HL-60 (cell line): ENCODE results near the gene FARS2.
A peak's percentile ranks its signal among the peaks of the same experiment; 100 is the strongest.

Experiments used
- DNase-seq, 2 experiments: peaks; one replicate each; pipeline ENCODE4 v3.0.0-alpha.2; 2010 to 2020; ENCODE audit warnings: low read depth in 1 of 2, low spot score in 1 of 2
- H3K27ac ChIP-seq: fragments of 250-450 bp; sonication (Bioruptor Pico); replicated peaks from 2 replicates; pipeline ENCODE4 v1.5.1; 2020; ENCODE audit warnings: mild to moderate bottlenecking, moderate library complexity
- H3K27me3 ChIP-seq: fragments of 250-450 bp; sonication (Bioruptor Pico); 2 replicates; pipeline ENCODE4 v1.5.1; 2021; ENCODE audit warnings: mild to moderate bottlenecking, moderate library complexity; ENCODE audit not compliant: insufficient read depth, poor library complexity, severe bottlenecking
- H3K4me3 ChIP-seq: replicated peaks from 2 replicates; pipeline ENCODE4 v1.5.1; 2011; ENCODE audit warnings: mild to moderate bottlenecking, control low read depth, low read length; ENCODE audit not compliant: insufficient read depth
- CTCF ChIP-seq: IDR thresholded peaks from one replicate; pipeline ENCODE4 v1.5.1; 2011; ENCODE audit warnings: low read length, control low read depth, inconsistent platforms; ENCODE audit not compliant: insufficient read depth
- GABPA ChIP-seq: IDR thresholded peaks from 2 replicates; pipeline ENCODE4 v1.6.1; 2012; ENCODE audit warnings: low read depth
- POLR2AphosphoS5 ChIP-seq: IDR thresholded peaks from 2 replicates; pipeline ENCODE4 v1.6.1; 2012; ENCODE audit warnings: low read depth
- SPI1 ChIP-seq: IDR thresholded peaks from 2 replicates; pipeline ENCODE4 v1.6.1; 2012; ENCODE audit warnings: low read depth, mild to moderate bottlenecking, borderline replicate concordance
- TF ChIP-seq, protein P1 (sequence below): IDR thresholded peaks from 2 replicates; pipeline ENCODE4 v1.6.1; 2012; ENCODE audit warnings: low read depth; ENCODE audit not compliant: insufficient replicate concordance

Gene FARS2

DNA sequence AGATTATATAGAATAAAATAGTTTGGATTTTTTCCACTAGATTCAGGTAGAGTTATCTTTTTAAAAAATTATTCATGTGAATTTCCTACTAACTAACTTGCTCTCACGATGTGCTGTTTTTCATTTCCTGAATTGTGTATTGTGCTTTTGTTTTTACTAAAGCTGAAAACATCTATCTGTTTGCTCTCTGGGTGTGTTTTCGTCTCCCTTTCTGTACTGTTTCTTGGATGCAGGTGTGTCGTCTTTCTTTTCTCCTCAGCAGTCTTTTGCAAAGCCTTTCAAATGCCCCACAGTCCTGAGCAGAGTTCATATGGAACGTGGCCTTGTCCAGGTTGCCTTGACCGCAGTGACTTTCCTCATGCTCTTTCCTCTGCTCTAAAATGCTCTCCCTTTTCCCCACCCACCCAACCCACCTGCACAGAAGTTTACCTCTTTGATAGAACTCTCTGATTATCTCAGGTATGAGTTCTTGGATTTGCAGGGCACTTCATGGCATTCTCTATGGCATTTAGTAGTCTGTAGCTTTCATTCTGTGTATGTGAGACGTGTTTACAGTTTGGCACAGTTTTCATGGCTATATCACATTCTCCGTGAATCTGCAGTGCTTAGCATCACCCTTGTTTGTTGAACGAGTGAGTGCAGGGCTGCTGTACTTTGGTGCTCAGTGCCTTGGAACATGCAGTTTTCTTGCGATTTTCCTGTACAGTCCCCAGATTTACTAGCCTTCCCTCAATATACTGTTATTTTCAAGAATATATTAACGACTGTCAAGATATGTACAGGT is 77.1 kb downstream of the FARS2 start:
- no peak for TF ChIP-seq GABPA
- TF ChIP-seq, protein P1, sequence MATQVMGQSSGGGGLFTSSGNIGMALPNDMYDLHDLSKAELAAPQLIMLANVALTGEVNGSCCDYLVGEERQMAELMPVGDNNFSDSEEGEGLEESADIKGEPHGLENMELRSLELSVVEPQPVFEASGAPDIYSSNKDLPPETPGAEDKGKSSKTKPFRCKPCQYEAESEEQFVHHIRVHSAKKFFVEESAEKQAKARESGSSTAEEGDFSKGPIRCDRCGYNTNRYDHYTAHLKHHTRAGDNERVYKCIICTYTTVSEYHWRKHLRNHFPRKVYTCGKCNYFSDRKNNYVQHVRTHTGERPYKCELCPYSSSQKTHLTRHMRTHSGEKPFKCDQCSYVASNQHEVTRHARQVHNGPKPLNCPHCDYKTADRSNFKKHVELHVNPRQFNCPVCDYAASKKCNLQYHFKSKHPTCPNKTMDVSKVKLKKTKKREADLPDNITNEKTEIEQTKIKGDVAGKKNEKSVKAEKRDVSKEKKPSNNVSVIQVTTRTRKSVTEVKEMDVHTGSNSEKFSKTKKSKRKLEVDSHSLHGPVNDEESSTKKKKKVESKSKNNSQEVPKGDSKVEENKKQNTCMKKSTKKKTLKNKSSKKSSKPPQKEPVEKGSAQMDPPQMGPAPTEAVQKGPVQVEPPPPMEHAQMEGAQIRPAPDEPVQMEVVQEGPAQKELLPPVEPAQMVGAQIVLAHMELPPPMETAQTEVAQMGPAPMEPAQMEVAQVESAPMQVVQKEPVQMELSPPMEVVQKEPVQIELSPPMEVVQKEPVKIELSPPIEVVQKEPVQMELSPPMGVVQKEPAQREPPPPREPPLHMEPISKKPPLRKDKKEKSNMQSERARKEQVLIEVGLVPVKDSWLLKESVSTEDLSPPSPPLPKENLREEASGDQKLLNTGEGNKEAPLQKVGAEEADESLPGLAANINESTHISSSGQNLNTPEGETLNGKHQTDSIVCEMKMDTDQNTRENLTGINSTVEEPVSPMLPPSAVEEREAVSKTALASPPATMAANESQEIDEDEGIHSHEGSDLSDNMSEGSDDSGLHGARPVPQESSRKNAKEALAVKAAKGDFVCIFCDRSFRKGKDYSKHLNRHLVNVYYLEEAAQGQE = no peak
- no peak for TF ChIP-seq POLR2AphosphoS5
- no peak for TF ChIP-seq SPI1
- no peak for TF ChIP-seq CTCF
- no peak for DNase-seq
- H3K27me3 ChIP-seq = no peaks in the 10 kb centered on the region
- no peak overlapping the region for H3K4me3 ChIP-seq
- H3K27ac ChIP-seq = no peak overlapping the region

DNA sequence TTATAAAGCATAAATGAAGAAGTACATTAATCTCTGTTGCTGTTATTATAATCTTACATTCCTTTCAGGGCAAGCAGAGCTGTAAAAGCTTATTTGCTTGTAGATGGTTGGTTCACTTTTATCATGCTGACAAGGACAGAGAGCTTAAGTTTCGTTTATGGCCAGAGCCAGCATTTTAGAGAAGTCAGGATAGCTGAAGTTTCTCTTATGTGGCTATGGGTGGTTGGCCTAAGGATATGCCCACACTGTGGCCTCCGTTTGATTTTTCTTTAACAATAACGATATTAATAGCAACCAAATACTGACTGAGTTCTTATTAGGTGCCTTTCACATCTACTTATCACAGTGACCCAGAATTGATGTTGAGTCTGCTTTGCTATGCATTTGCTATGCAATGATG is 78.5 kb downstream of the FARS2 start:
- DNase-seq = no peak
- H3K4me3 ChIP-seq = no peak overlapping the region
- TF ChIP-seq SPI1 (no peak), GABPA (no peak)
- no peak overlapping the region for H3K27ac ChIP-seq
- H3K27me3 ChIP-seq = no peaks in the 10 kb centered on the region

GRCh38 chr6:5341845-5342244 is 80.5 kb downstream of the FARS2 start:
- DNase-seq = no peak

DNA sequence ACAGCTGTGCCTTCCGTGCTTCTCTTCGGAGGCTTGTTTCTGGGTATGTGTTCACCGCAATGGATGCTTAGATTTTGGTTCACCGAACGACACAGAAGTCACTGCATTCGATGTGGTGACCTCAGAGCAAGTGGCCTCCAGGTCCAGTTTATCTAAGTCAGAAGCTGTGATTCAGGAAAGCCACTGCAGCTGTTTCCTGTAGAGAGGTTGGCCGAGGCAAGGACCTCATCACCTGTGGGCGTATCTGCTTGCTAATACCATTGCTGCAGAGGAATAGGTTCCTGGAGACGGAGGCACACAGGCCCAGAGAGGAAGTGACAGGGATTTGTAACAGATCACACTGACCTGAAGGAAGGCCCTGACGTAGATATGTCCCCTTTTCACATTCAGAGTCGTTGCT is 82.7 kb downstream of the FARS2 start:
- Histone ChIP-seq H3K27me3 (no peaks in the 10 kb centered on the region), H3K4me3 (no peak overlapping the region), H3K27ac (no peak overlapping the region)
- TF ChIP-seq GABPA (no peak), POLR2AphosphoS5 (no peak), CTCF (no peak), SPI1 (peak; percentile 42; the same call in 1 of the 2 replicates)
- no peak for DNase-seq

More at GRCh38 chr6:5341845-5342244, 80.5 kb downstream of the FARS2 start:
- TF ChIP-seq CTCF = no peak
- TF ChIP-seq POLR2AphosphoS5 = no peak
- no peak for TF ChIP-seq SPI1
- Histone ChIP-seq H3K27ac (no peak overlapping the region), H3K4me3 (no peak overlapping the region), H3K27me3 (no peaks in the 10 kb centered on the region)

DNA sequence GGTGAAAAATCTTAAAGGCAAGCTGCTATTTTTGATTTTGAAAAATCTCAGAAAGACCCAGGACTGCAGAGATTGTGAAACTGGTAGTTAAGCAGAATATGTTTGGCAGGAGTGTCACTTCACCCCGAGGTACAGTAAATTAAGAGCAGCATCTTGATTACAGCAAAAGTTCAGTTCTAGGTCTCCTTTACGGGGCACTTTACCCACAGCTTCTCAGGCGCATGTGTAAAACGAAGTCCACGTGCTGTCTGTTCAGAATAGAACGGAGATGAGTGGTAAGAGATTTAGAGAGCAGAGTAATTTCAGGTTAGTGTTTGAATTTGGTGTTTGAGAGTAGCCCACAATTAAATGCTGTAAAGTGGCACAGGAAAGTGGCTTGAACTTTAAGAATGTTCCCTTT is 84.0 kb downstream of the FARS2 start:
- Histone ChIP-seq H3K27ac (no peak overlapping the region), H3K4me3 (no peak overlapping the region), H3K27me3 (no peaks in the 10 kb centered on the region)
- DNase-seq = no peak
- TF ChIP-seq CTCF = no peak
- TF ChIP-seq, protein P1 = no peak
- no peak for TF ChIP-seq POLR2AphosphoS5
